Nephron progenitor cell (in vitro differentiated cells): Measurements from ENCODE around the gene RAB25.
A peak's percentile ranks its signal among the peaks of the same experiment; 100 is the strongest.
"Not testable (repeated sequence)": the region's sequence is repeated elsewhere in the genome, so short reads cannot be mapped to it uniquely, and the experiment has no call there.

Source experiments
- DNase-seq: peaks from one replicate; pipeline ENCODE4 v3.0.0; 2021
- H3K27ac Mint-ChIP-seq: 2 replicates; pipeline ENCODE4 v1.8.0; 2021; ENCODE audit warnings: mild to moderate bottlenecking, moderate library complexity, mixed read lengths
- H3K27me3 Mint-ChIP-seq: 2 replicates; pipeline ENCODE4 v1.8.0; 2021; ENCODE audit warnings: mild to moderate bottlenecking, low read depth, mixed read lengths; ENCODE audit not compliant: poor library complexity
- H3K36me3 Mint-ChIP-seq: 2 replicates; pipeline ENCODE4 v1.8.0; 2021; ENCODE audit warnings: low read depth, mixed read lengths
- H3K4me1 Mint-ChIP-seq: 2 replicates; pipeline ENCODE4 v1.8.0; 2021; ENCODE audit warnings: mixed read lengths
- H3K4me3 Mint-ChIP-seq: 2 replicates; pipeline ENCODE4 v1.8.0; 2021; ENCODE audit warnings: mild to moderate bottlenecking, moderate library complexity, mixed read lengths
- H3K9me3 Mint-ChIP-seq: 2 replicates; pipeline ENCODE4 v1.8.0; 2021; ENCODE audit warnings: mild to moderate bottlenecking, moderate library complexity, mixed read lengths
- CTCF ChIP-seq: fragments of 200-600 bp; sonication (generic); IDR thresholded peaks from 2 replicates; pipeline ENCODE4 v1.5.0; 2021; ENCODE audit warnings: antibody characterized with exemption

Gene RAB25

GRCh38 chr1:156021093-156021428 is 39.9 kb upstream of the RAB25 start:
- no peak for TF ChIP-seq CTCF
- H3K4me3 Mint-ChIP-seq: peak overlapping the region; percentile 94
- H3K27ac Mint-ChIP-seq: no peak overlapping the region
- H3K9me3 Mint-ChIP-seq: no peaks in the 10 kb centered on the region
- peaks cover 43% of the 10 kb centered on the region for H3K36me3 Mint-ChIP-seq
- peaks cover 30% of the 10 kb centered on the region for H3K4me1 Mint-ChIP-seq
- peaks cover 15% of the 10 kb centered on the region for H3K27me3 Mint-ChIP-seq
- DNase-seq: no peak

GRCh38 chr1:156021954-156022353 is 39.0 kb upstream of the RAB25 start:
- no peak overlapping the region for H3K4me3 Mint-ChIP-seq
- DNase-seq: no peak
- no peaks in the 10 kb centered on the region for H3K9me3 Mint-ChIP-seq
- peaks cover 32% of the 10 kb centered on the region for H3K4me1 Mint-ChIP-seq
- H3K27ac Mint-ChIP-seq: no peak overlapping the region
- H3K36me3 Mint-ChIP-seq: peaks cover 34% of the 10 kb centered on the region
- H3K27me3 Mint-ChIP-seq: peaks cover 15% of the 10 kb centered on the region
- TF ChIP-seq CTCF: no peak

GRCh38 chr1:156024801-156025200 is 36.2 kb upstream of the RAB25 start:
- Mint-ChIP-seq H3K27ac (no peak overlapping the region), H3K4me1 (peaks cover 17% of the 10 kb centered on the region), H3K27me3 (peaks cover 15% of the 10 kb centered on the region), H3K9me3 (no peaks in the 10 kb centered on the region), H3K4me3 (no peak overlapping the region), H3K36me3 (peaks cover 6% of the 10 kb centered on the region)
- TF ChIP-seq CTCF: no peak
- no peak for DNase-seq

- Mint-ChIP-seq H3K27me3 (peaks cover 15% of the 10 kb centered on the region), H3K36me3 (no peaks in the 10 kb centered on the region), H3K4me1 (peaks cover 6% of the 10 kb centered on the region), H3K27ac (peak overlapping the region; percentile 43), H3K9me3 (no peaks in the 10 kb centered on the region), H3K4me3 (no peak overlapping the region)
- DNase-seq: peak; percentile 63
- TF ChIP-seq CTCF: peak; percentile 55
These were observed 35.1 kb upstream of the RAB25 start for GRCh38 chr1:156025876-156026275.

- DNase-seq: no peak
- H3K4me1 Mint-ChIP-seq: peaks cover 6% of the 10 kb centered on the region
- H3K9me3 Mint-ChIP-seq: no peaks in the 10 kb centered on the region
- TF ChIP-seq CTCF: no peak
- H3K27me3 Mint-ChIP-seq: peaks cover 15% of the 10 kb centered on the region
- H3K4me3 Mint-ChIP-seq: no peak overlapping the region
- H3K27ac Mint-ChIP-seq: no peak overlapping the region
- H3K36me3 Mint-ChIP-seq: no peaks in the 10 kb centered on the region
These were observed 34.4 kb upstream of the RAB25 start for GRCh38 chr1:156026588-156026987.

GRCh38 chr1:156033011-156033410 is 27.9 kb upstream of the RAB25 start:
- no peak for TF ChIP-seq CTCF
- Mint-ChIP-seq H3K27ac (no peak overlapping the region), H3K27me3 (no peaks in the 10 kb centered on the region), H3K9me3 (no peaks in the 10 kb centered on the region), H3K4me3 (no peak overlapping the region), H3K36me3 (peaks cover 22% of the 10 kb centered on the region), H3K4me1 (no peaks in the 10 kb centered on the region)
- no peak for DNase-seq

GRCh38 chr1:156034991-156035390 is 26.0 kb upstream of the RAB25 start:
- H3K36me3 Mint-ChIP-seq: peaks cover 27% of the 10 kb centered on the region
- not testable (repeated sequence) for H3K4me1 Mint-ChIP-seq, H3K27me3 Mint-ChIP-seq, H3K9me3 Mint-ChIP-seq, DNase-seq, H3K4me3 Mint-ChIP-seq
- peak overlapping the region; percentile 73 for H3K27ac Mint-ChIP-seq
